Thyroid gland (tissue), 4 donors: ENCODE data around the gene AGXT2.

Experiments
- CTCF ChIP-seq, 6 experiments: fragments of 200-600 bp in 3 of 6; fragments of 450-650 bp in 3 of 6; sonication (generic) in 3 of 6; IDR thresholded peaks; one replicate each; pipeline ENCODE4 v1.5.1; 2016 to 2019; ENCODE audit warnings: antibody characterized with exemption in 6 of 6, mild to moderate bottlenecking in 2 of 6, inconsistent platforms in 1 of 6, moderate library complexity in 1 of 6
- POLR2A ChIP-seq, 2 donors: fragments of 450-650 bp; IDR thresholded peaks; one replicate each; pipeline ENCODE4 v1.6.1; 2017; ENCODE audit warnings: antibody characterized with exemption in 2 of 2, mild to moderate bottlenecking in 2 of 2, moderate library complexity in 1 of 2

GRCh38 chr5:35073160-35073559, 25.4 kb upstream of the AGXT2 start:
- TF ChIP-seq POLR2A (IDR thresholded peaks at IDR 0.05) (no peak), CTCF (IDR thresholded peaks at IDR 0.05) (no peak)
